Stimulated activated CD8-positive, alpha-beta memory T cell treated with anti-CD3 and anti-CD28 coated beads, Interleukin-15, amount 100 ng/mL, for 4 hours (primary cell): ENCODE data around the gene OS9.

Source experiments
- DNase-seq, 2 donors: peaks; one replicate each; pipeline ENCODE4 v3.0.0-alpha.2; 2020; ENCODE audit warnings: low read depth in 2 of 2

OS9 gene

GRCh38 chr12:57751788-57752667 lies 58.1 kb downstream of the OS9 start, which contains the start of gene CDK4:
Gene CDK4, minus strand, starts transcription at chr12:57752310. Its CDS starts 593 bp downstream, at chr12:57751717.
- DNase-seq = peak; percentile 98 to 99

DNA sequence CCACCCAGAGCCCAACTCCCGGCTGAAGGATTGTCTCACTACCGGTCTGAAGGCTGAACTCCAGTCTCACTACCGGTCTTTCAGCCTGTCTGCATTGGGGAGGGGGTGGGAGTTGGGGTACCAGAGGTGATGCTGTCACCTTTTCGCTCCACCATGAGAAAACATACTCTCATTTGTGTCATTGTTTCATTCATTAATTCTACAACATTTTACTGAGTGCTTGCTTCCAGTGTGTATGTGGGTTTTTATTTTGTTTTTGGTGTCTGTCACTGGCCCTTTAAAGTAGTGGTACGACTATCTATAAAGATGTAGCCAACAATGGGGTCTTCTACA lies 58.7 kb downstream of the OS9 start:
- no peak for DNase-seq

DNA sequence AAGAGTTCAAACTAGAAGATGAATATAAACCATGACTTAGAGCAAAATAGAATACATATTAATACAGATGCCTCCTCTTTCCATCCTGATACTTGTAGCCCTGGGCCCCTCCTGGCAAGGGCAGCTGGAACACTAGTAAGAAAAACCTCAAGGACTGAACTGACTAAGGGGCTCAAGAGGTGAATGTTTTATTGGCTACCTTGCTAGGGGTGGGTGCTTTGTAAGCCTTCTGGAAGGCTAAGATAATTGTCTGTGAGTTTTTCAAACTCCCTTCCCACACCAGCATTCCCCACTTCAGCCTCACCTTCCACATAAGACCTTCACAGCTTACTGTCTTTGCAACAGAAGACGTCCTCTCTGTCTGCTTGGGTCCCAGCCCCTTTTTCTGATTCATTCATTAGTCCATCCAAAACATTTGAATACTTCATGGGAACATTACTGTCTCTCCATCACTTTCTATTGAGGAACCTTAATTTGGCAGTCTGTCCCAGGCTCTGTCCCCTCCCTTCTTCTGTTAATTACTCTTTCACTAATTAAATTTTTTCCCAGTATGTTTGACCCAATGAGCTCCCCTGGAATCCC lies 59.9 kb downstream of the OS9 start:
- no peak for DNase-seq

GRCh38 chr12:57754411-57755193 lies 60.7 kb downstream of the OS9 start, which contains the start of gene MARCHF9:
Gene MARCHF9, plus strand, starts transcription at chr12:57755103. Its CDS starts 426 bp downstream, at chr12:57755529.
- peak; percentile 60 to 68 for DNase-seq

- DNase-seq = no peak
Observed at GRCh38 chr12:57755194-57755453, 61.2 kb downstream of the OS9 start.

DNA sequence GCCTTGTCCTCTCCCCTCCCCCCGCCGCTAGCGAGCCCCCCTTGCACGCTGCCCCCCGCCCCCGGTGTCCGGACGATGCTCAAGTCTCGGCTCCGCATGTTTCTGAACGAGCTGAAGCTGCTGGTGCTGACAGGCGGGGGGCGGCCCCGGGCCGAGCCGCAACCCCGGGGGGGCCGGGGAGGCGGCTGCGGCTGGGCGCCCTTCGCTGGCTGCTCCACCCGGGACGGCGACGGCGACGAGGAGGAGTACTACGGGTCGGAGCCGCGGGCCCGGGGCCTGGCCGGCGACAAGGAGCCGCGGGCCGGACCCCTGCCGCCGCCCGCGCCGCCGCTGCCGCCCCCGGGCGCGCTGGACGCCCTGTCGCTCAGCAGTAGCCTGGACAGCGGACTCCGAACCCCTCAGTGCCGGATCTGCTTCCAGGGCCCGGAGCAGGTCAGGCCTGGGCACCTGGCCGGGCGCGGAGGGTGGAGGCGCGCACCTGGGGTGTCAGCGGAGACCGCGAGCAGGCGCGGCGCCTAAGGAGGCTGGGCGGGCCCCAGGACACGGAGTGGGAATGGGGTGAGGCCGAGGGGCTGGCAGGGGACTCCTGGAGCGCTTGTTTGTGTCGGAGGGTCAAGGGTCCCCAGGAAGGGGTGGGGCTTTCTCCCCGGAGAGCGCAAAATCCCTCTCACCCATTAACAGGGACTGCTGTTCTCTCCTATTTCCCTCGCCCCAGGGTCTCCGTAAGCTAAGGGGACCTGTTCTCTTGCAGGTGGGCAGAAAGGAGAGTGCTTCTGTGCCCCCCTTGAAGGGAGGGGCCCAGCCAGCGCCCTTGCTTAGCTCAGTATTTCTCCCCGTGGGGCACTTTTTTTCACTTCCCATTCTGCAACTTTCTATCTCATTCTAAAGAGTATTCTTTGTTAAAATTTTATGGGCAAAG lies 61.8 kb downstream of the OS9 start:
- DNase-seq = no peak

DNA sequence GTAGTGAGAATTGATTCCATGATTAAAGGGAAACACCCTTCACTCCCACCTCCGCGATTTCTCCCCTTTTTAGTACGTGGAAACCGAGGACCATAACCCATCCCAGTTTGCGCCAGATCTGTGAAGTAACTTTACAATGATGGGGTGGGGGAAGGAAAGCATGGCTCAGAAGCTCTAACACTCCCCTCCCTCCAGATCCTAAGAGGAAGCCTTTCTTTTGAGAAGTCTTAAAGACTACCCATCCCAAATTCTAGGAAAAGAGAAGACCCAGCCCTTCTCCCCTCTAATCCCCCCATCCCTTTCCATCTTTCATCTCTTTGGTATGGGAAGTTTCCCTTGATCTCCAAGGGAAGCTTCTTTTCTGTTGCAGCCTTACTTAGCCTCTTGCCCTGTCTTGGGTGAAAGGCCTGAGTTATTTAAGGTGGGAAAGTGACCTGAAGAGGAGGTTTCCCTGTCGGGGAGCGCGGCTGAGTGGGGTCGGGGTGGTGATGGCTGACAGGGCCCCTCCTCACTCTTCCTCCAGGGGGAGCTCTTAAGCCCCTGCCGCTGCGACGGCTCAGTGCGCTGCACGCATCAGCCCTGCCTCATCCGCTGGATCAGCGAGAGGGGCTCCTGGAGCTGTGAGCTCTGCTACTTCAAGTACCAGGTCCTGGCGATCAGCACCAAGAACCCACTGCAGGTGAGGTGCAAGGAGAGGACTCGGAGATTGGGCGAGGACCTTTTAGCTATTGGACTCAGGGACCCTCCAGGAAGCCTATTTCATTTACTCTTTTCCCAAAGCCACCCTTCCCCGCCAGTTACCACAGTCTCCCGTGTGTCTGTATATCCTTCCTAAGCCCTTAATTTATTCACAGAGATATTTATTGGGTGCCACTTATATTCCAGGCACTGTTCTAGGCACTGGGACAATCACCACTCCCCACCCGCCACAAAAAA lies 62.7 kb downstream of the OS9 start:
- DNase-seq = peak in 1 of 2 donors; percentile 42

DNA sequence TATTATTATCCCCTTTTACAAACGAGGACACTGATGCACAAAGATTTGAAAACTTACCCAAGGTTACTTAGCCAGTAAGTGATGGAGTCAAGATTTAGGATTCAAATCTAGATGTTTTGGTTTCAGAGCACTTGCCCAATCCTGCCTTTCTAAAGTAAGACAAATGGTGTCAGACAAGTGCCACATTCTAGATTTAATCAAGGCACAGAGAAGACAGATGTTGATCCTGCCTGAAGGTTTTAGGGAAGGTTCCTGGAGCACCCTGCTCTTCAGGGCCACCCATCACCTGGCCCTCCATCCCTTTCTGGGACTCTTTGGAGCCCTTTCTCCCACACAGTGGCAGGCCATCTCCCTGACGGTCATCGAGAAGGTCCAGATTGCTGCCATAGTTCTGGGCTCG lies 63.8 kb downstream of the OS9 start:
- DNase-seq = no peak

DNA sequence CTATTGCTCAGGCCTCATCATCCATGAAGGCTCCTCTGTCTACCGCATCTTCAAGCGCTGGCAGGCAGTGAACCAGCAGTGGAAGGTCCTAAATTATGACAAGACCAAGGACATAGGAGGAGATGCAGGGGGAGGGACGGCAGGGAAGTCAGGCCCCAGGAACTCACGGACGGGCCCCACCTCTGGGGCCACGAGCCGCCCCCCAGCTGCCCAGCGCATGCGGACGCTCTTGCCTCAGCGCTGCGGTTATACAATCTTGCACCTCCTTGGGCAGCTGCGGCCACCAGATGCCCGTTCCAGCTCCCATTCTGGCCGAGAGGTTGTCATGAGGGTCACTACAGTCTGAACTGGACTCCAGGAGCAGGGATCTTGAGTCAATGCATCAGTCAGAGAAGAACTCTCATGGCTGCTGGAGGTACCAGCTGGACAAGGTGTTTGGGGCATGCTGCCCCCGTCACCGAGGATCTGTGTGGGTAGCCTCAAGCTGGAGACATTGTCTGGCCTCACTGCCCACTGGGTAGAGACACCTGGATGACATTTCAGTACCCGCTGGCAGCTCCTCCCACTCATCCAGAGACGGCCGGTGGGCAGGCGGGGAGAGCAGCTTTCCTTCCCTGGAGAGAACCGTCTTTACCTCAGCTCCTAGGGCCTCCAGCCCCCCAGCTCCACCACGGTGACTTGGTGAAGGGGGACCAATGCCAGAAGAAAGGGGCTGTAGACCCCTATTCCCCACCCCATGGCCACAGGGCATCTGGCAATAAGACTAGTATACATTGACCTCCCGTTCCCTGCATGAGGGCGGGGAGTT lies 64.8 kb downstream of the OS9 start:
- DNase-seq = no peak

- DNase-seq = no peak
Observed at GRCh38 chr12:57759360-57759980, 65.5 kb downstream of the OS9 start.

DNA sequence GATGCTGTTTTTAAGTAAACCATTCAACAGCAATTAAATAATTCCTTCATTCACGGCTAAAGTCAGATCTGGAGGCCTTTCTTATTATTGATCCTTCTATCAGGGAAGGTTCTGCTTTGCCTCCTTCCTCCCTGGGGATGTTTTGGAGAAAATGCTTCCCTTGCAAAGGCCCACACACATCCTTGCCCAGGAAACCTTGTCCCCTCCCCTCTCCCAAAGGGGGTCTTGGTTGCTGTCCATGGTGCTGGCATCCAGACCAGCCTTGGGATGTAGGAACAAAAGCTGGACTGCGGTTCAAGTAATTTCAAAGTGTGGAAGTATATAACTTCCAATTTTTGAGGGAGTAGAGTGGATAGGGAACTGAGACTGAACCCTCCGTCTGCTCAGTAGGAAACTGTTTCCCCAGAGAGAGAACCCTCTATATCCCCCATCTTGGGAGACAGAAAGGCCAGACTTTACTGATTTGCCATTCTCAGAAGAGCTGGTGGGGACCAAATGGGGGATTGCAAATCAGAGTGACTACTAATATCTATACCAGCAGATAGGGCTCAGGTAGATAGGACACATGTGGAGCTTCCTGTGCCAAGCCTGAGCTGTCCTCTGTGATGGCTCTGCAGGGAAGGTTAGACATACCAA lies 66.5 kb downstream of the OS9 start:
- no peak for DNase-seq

- no peak for DNase-seq
Observed at GRCh38 chr12:57761391-57761998, 67.6 kb downstream of the OS9 start.

- no peak for DNase-seq
Observed at GRCh38 chr12:57762463-57762862, 68.5 kb downstream of the OS9 start.

DNA sequence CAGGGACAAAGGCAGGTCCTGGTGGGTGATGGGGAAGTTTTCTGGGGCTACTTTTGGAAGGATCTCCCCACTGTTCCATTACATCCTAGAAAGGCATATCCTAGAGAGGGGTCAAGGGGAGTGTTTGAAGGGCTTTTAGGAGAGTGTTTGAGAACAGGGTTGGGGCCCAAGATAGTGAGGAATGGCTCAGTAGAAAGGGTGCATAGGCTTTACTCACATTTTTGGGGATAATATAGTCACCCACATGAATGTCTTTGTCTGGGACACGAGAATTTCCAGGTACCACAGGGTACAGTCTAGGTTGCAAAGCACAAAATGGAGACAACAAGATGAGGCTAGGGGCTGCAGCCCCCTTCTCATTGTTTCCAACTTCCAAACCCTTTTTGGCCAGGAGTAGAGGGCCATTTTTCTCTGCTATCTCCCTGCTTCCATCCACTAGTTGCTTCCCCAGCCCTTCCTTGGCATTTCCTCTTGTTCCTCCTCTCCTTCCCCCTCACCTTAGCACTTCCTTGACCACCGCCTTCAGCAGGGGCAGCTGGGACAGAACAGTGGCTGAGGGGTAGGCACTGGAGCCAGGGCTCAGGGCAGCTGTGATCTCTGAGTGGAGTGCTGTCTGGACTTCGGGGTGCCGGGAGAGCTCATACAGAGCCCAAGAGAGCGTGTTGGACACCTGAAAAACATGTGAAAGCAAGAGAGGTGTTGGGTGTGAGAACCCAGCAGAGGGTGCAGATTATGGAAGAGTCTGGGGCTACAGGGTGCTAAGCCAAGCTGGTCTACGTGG lies 70.1 kb downstream of the OS9 start:
- DNase-seq = no peak

- no peak for DNase-seq
Observed at GRCh38 chr12:57764662-57765002, 70.7 kb downstream of the OS9 start.

- DNase-seq = peak in 1 of 2 donors; percentile 35
Observed at GRCh38 chr12:57765003-57765697, 71.2 kb downstream of the OS9 start.
